Measurements from ENCODE around the gene TM4SF5. TPM values are rescaled to one million over a fixed set of nuclear protein-coding genes. Genes with fewer than 3 reads are reported as not detected.

TM4SF5 gene
- polyA plus RNA-seq, 1 donor from 2014 or later = not detected

- H3K9ac ChIP-seq (ENCODE audit: low read length) = peak within 1 kb of the TSS; percentile 46
- no peaks in the 10 kb centered on the region for H3K36me3 ChIP-seq (ENCODE audit: insufficient read depth, low read length)
- peaks cover 11% of the 10 kb centered on the region for H3K27me3 ChIP-seq (ENCODE audit: insufficient read depth, low read depth, low read length)
- no peak within 1 kb of the TSS for H3K27ac ChIP-seq (ENCODE audit: low read length)
- H2AFZ ChIP-seq (ENCODE audit: low read depth, low read length) = no peak within 1 kb of the TSS
- H3K4me2 ChIP-seq (ENCODE audit: low read length) = no peak within 1 kb of the TSS
- H4K20me1 ChIP-seq (ENCODE audit: insufficient read depth) = no peaks in the 10 kb centered on the region
- H3K9me3 ChIP-seq (ENCODE audit: low read length) = no peaks in the 10 kb centered on the region
- H3K9me2 ChIP-seq (ENCODE audit: insufficient read depth, low read length) = no peaks in the 10 kb centered on the region
- no peaks in the 10 kb centered on the region for H3F3A ChIP-seq (ENCODE audit: insufficient read depth, low read length, poor library complexity, severe bottlenecking)
- TF ChIP-seq SMC3 (conservative IDR thresholded peaks at IDR 0.05; ENCODE audit: poor library complexity) = no peak
- TF ChIP-seq TAF1 (IDR thresholded peaks at IDR 0.05; ENCODE audit: low read depth) = no peak
- no peak for TF ChIP-seq EP300 (conservative IDR thresholded peaks at IDR 0.05; ENCODE audit: poor library complexity, severe bottlenecking)
- TF ChIP-seq RAD21 (conservative IDR thresholded peaks at IDR 0.05) = no peak
- TF ChIP-seq REST (IDR thresholded peaks at IDR 0.05; ENCODE audit: borderline replicate concordance) = no peak
- no peak for TF ChIP-seq POLR2AphosphoS5 (IDR thresholded peaks at IDR 0.05)
- TF ChIP-seq EZH2 (IDR thresholded peaks at IDR 0.05; ENCODE audit: borderline replicate concordance, insufficient read depth, low read length, poor library complexity, severe bottlenecking) = no peak
- TF ChIP-seq MXI1 (conservative IDR thresholded peaks at IDR 0.05; ENCODE audit: poor library complexity, severe bottlenecking) = no peak
- TF ChIP-seq, protein P1, sequence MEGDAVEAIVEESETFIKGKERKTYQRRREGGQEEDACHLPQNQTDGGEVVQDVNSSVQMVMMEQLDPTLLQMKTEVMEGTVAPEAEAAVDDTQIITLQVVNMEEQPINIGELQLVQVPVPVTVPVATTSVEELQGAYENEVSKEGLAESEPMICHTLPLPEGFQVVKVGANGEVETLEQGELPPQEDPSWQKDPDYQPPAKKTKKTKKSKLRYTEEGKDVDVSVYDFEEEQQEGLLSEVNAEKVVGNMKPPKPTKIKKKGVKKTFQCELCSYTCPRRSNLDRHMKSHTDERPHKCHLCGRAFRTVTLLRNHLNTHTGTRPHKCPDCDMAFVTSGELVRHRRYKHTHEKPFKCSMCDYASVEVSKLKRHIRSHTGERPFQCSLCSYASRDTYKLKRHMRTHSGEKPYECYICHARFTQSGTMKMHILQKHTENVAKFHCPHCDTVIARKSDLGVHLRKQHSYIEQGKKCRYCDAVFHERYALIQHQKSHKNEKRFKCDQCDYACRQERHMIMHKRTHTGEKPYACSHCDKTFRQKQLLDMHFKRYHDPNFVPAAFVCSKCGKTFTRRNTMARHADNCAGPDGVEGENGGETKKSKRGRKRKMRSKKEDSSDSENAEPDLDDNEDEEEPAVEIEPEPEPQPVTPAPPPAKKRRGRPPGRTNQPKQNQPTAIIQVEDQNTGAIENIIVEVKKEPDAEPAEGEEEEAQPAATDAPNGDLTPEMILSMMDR (IDR thresholded peaks at IDR 0.05; ENCODE audit: poor library complexity, severe bottlenecking) = no peak
- H3K79me2 ChIP-seq (replicated peaks; ENCODE audit: insufficient read depth, low read length) = no peaks in the 10 kb centered on the region
- peak within 1 kb of the TSS; percentile 62 for H3K4me3 ChIP-seq (ENCODE audit: low read length)
Observed at GRCh38 chr17:4806777-4807604, 35.3 kb downstream of the TM4SF5 start, which contains the start of gene PLD2. PLD2 (plus strand) TSS chr17:4807152; CDS start chr17:4807773, 621 bp downstream.

GRCh38 chr17:4807605-4808377 lies 36.1 kb downstream of the TM4SF5 start:
- TF ChIP-seq POLR2AphosphoS5 (IDR thresholded peaks at IDR 0.05) = no peak
- no peak for TF ChIP-seq REST (IDR thresholded peaks at IDR 0.05; ENCODE audit: borderline replicate concordance)
- no peak for TF ChIP-seq EZH2 (IDR thresholded peaks at IDR 0.05; ENCODE audit: borderline replicate concordance, insufficient read depth, low read length, poor library complexity, severe bottlenecking)
- TF ChIP-seq MXI1 (conservative IDR thresholded peaks at IDR 0.05; ENCODE audit: poor library complexity, severe bottlenecking) = no peak
- no peak for TF ChIP-seq EP300 (conservative IDR thresholded peaks at IDR 0.05; ENCODE audit: poor library complexity, severe bottlenecking)
- TF ChIP-seq SMC3 (conservative IDR thresholded peaks at IDR 0.05; ENCODE audit: poor library complexity) = no peak
- TF ChIP-seq TAF1 (IDR thresholded peaks at IDR 0.05; ENCODE audit: low read depth) = no peak
- no peak for TF ChIP-seq RAD21 (conservative IDR thresholded peaks at IDR 0.05)
- TF ChIP-seq, protein P1 (IDR thresholded peaks at IDR 0.05; ENCODE audit: poor library complexity, severe bottlenecking) = no peak
- Histone ChIP-seq H3K27me3 (ENCODE audit: insufficient read depth, low read depth, low read length) (peaks cover 11% of the 10 kb centered on the region), H3K9ac (ENCODE audit: low read length) (no peak overlapping the region), H3K4me3 (ENCODE audit: low read length) (peak overlapping the region; percentile 62), H3K27ac (ENCODE audit: low read length) (no peak overlapping the region), H3K36me3 (ENCODE audit: insufficient read depth, low read length) (no peaks in the 10 kb centered on the region), H3K79me2 (replicated peaks; ENCODE audit: insufficient read depth, low read length) (no peaks in the 10 kb centered on the region), H3K9me2 (ENCODE audit: insufficient read depth, low read length) (no peaks in the 10 kb centered on the region), H3K9me3 (ENCODE audit: low read length) (no peaks in the 10 kb centered on the region), H3K4me2 (ENCODE audit: low read length) (no peak overlapping the region), H3F3A (ENCODE audit: insufficient read depth, low read length, poor library complexity, severe bottlenecking) (no peaks in the 10 kb centered on the region), H2AFZ (ENCODE audit: low read depth, low read length) (no peak overlapping the region), H4K20me1 (ENCODE audit: insufficient read depth) (no peaks in the 10 kb centered on the region)
